GM10248 (cell line): Measurements from ENCODE around the gene CCL16.

Experiments
- CTCF ChIA-PET: fragments of 300-600 bp; sonication (Branson Sonifier 250); formaldehyde crosslinking; extraction: SDS; loops from one replicate; lab custom pipeline; 2021; ENCODE audit warnings: antibody characterized with exemption; lab: Yijun Ruan, JAX
- POLR2A ChIA-PET: fragments of 350-650 bp; sonication (Branson Sonifier 250); formaldehyde crosslinking; extraction: SDS; loops from one replicate; lab custom pipeline; 2020; ENCODE audit warnings: antibody characterized with exemption; lab: Yijun Ruan, JAX
- DNase-seq: peaks from one replicate; pipeline ENCODE4 v3.0.0; 2012; ENCODE audit errors: extremely low spot score
- CTCF ChIP-seq: IDR thresholded peaks from 2 replicates; pipeline ENCODE4 v1.5.1; 2012; ENCODE audit warnings: mild to moderate bottlenecking, low read depth; ENCODE audit errors: extremely low read depth, missing control alignments, control extremely low read depth

CCL16 gene

GRCh38 chr17:35978346-35978745 lies 3.0 kb downstream of the CCL16 start:
- no peak for DNase-seq
- no peak for TF ChIP-seq CTCF
- CTCF ChIA-PET: interaction anchor here (1.1 to 19.4 kb wide), 11 partner anchors 8 to 232 kb away, joined by 3 to 420 read pairs (median 4); partner anchors contain the start of gene CCL14
- POLR2A ChIA-PET: no interaction called here

GRCh38 chr17:35977509-35977908 lies 3.8 kb downstream of the CCL16 start:
- TF ChIP-seq CTCF: no peak
- DNase-seq: peak; percentile 35
- POLR2A ChIA-PET: no interaction called here
- CTCF ChIA-PET: interaction anchor here (1.2 to 19.4 kb wide), 9 partner anchors 8 to 171 kb away, joined by 3 to 420 read pairs (median 5); partner anchors contain the start of genes CCL14 and CCL15

GRCh38 chr17:35973333-35974260 lies 7.7 kb downstream of the CCL16 start:
- DNase-seq: no peak
- POLR2A ChIA-PET: no interaction called here
- CTCF ChIA-PET: interaction anchor here (0.6 to 19.4 kb wide), 6 partner anchors 8 to 765 kb away, joined by 3 to 420 read pairs (median 6); partner anchors contain the start of gene CCL16
- TF ChIP-seq CTCF: no peak

GRCh38 chr17:35972945-35973332 lies 8.4 kb downstream of the CCL16 start:
- POLR2A ChIA-PET: no interaction called here
- no peak for DNase-seq
- CTCF ChIA-PET: interaction anchor here (1.4 to 19.4 kb wide), 4 partner anchors 9 to 176 kb away, joined by 3 to 420 read pairs (median 9); partner anchors contain the start of gene CCL16
- no peak for TF ChIP-seq CTCF

- POLR2A ChIA-PET: no interaction called here
- no peak for DNase-seq
- CTCF ChIA-PET: interaction anchor here (2.4 to 19.4 kb wide), 2 partner anchors 9 to 176 kb away, joined by 11 to 420 read pairs; partner anchors contain the start of gene CCL16
- TF ChIP-seq CTCF: no peak
These were observed 8.8 kb downstream of the CCL16 start for GRCh38 chr17:35972535-35972934.

GRCh38 chr17:35972066-35972465 lies 9.2 kb downstream of the CCL16 start:
- ChIA-PET POLR2A (no interaction called here), CTCF (interaction anchor here (0.7 to 19.4 kb wide), 6 partner anchors 10 to 511 kb away, joined by 3 to 420 read pairs (median 8); partner anchors contain the start of gene CCL16)
- DNase-seq: no peak
- no peak for TF ChIP-seq CTCF
